Liver (tissue), 9 donors: ENCODE results near the gene ZCCHC14. TPM values are rescaled to one million over a fixed set of nuclear protein-coding genes. Genes with fewer than 3 reads are reported as not detected.

Experiments used
- DNase-seq: peaks from one replicate; pipeline ENCODE4 v3.0.0-alpha.2; 2017; ENCODE audit warnings: low spot score
- H3K27ac ChIP-seq, 2 donors: one replicate each; pipeline ENCODE4 v1.7.0; 2013; ENCODE audit warnings: inconsistent platforms in 2 of 2, low read length in 2 of 2, control low read depth in 1 of 2, low read depth in 1 of 2, mild to moderate bottlenecking in 1 of 2
- H3K27me3 ChIP-seq, 4 donors: one replicate each; pipeline versions ENCODE4 v1.6.1 to v1.7.0; 2013; ENCODE audit warnings: low read length in 3 of 4, inconsistent platforms in 1 of 4, mild to moderate bottlenecking in 1 of 4, moderate library complexity in 1 of 4; ENCODE audit not compliant: control insufficient read depth in 4 of 4, insufficient read depth in 4 of 4
- H3K36me3 ChIP-seq, 4 donors: one replicate each; pipeline versions ENCODE4 v1.6.1 to v1.7.0; 2013; ENCODE audit warnings: low read length in 3 of 4, mild to moderate bottlenecking in 3 of 4, low read depth in 1 of 4, moderate library complexity in 1 of 4; ENCODE audit not compliant: control insufficient read depth in 4 of 4, insufficient read depth in 3 of 4
- H3K4me1 ChIP-seq, 4 donors: one replicate each; pipeline versions ENCODE4 v1.6.1 to v1.7.0; 2013; ENCODE audit warnings: low read length in 3 of 4, mild to moderate bottlenecking in 3 of 4, moderate library complexity in 1 of 4; ENCODE audit not compliant: control insufficient read depth in 4 of 4, insufficient read depth in 4 of 4
- H3K4me3 ChIP-seq, 3 donors: one replicate each; pipeline versions ENCODE4 v1.6.1 to v1.7.0; 2013; ENCODE audit warnings: low read length in 3 of 3, control low read depth in 1 of 3, low read depth in 1 of 3, mild to moderate bottlenecking in 1 of 3
- H3K9ac ChIP-seq, 2 donors: one replicate each; pipeline ENCODE4 v1.7.0; 2013; ENCODE audit warnings: low read length in 2 of 2, mild to moderate bottlenecking in 2 of 2, moderate library complexity in 2 of 2, control low read depth in 1 of 2, low read depth in 1 of 2
- H3K9me3 ChIP-seq, 4 donors: one replicate each; pipeline versions ENCODE4 v1.6.1 to v1.7.0; 2013; ENCODE audit warnings: low read length in 3 of 4; ENCODE audit not compliant: control insufficient read depth in 4 of 4
- CTCF ChIP-seq: fragments of 150-350 bp; IDR thresholded peaks from 2 replicates; pipeline ENCODE4 v1.5.1; 2017; ENCODE audit warnings: improper control_type of control experiment, low read depth, low read length; ENCODE audit not compliant: missing input control
- EGR1 ChIP-seq, 2 donors: IDR thresholded peaks; 2 replicates each; pipeline ENCODE4 v1.6.1; 2016 to 2018; ENCODE audit warnings: antibody characterized with exemption in 2 of 2, low read depth in 2 of 2
- FOXA1 ChIP-seq: IDR thresholded peaks from 2 replicates; pipeline ENCODE4 v1.6.1; 2016; ENCODE audit warnings: antibody characterized with exemption
- FOXA2 ChIP-seq: IDR thresholded peaks from 2 replicates; pipeline ENCODE4 v1.6.1; 2016; ENCODE audit warnings: antibody characterized with exemption
- GABPA ChIP-seq, 2 donors: IDR thresholded peaks in 1 of 2; conservative IDR thresholded peaks in 1 of 2; 2 replicates each; pipeline ENCODE4 v1.6.1; 2016; ENCODE audit warnings: antibody characterized with exemption in 2 of 2, mild to moderate bottlenecking in 1 of 2, moderate library complexity in 1 of 2
- HNF4A ChIP-seq, 2 donors: conservative IDR thresholded peaks; 2 replicates each; pipeline ENCODE4 v1.6.1; 2016; ENCODE audit warnings: antibody characterized with exemption in 2 of 2, mild to moderate bottlenecking in 2 of 2
- HNF4G ChIP-seq: IDR thresholded peaks from 2 replicates; pipeline ENCODE4 v1.6.1; 2016; ENCODE audit warnings: antibody characterized with exemption
- JUND ChIP-seq, 2 donors: IDR thresholded peaks; 2 replicates each; pipeline ENCODE4 v1.6.1; 2016; ENCODE audit warnings: antibody characterized with exemption in 2 of 2
- MAX ChIP-seq: IDR thresholded peaks from 2 replicates; pipeline ENCODE4 v1.6.1; 2016; ENCODE audit warnings: antibody characterized with exemption
- NR2F2 ChIP-seq: IDR thresholded peaks from 2 replicates; pipeline ENCODE4 v1.6.1; 2016; ENCODE audit warnings: antibody characterized with exemption
- RAD21 ChIP-seq, 2 donors: IDR thresholded peaks; 2 replicates each; pipeline ENCODE4 v1.6.1; 2016; ENCODE audit warnings: antibody characterized with exemption in 2 of 2, mild to moderate bottlenecking in 2 of 2
- RXRA ChIP-seq, 2 donors: IDR thresholded peaks; 2 replicates each; pipeline ENCODE4 v1.6.1; 2017 to 2018; ENCODE audit warnings: antibody characterized with exemption in 2 of 2, mild to moderate bottlenecking in 1 of 2
- SP1 ChIP-seq: IDR thresholded peaks from 2 replicates; pipeline ENCODE4 v1.6.1; 2018; ENCODE audit warnings: antibody characterized with exemption, mild to moderate bottlenecking
- TAF1 ChIP-seq: conservative IDR thresholded peaks from 2 replicates; pipeline ENCODE4 v1.6.1; 2016; ENCODE audit warnings: antibody characterized with exemption, mild to moderate bottlenecking
- YY1 ChIP-seq: IDR thresholded peaks from 2 replicates; pipeline ENCODE4 v1.6.1; 2016; ENCODE audit warnings: antibody characterized with exemption, mild to moderate bottlenecking
- WGBS: extraction: QIAGEN DNeasy Blood & Tissue Kit; methylation state at CpG from one replicate; pipeline ENCODE4 v1.1.7; 2013; 5-methylcytosine and 5-hydroxymethylcytosine counted together
- polyA plus RNA-seq, 2 donors: library from polyadenylated mRNA; stranded (reverse) in 1 of 2; unstranded in 1 of 2; fragments of 200-250 nt in 1 of 2; fragments of >200 nt in 1 of 2; fragmentation: Nextera tagmentation in 1 of 2; extraction: Ambion mirVana in 1 of 2; gene quantifications; one replicate each; pipeline versions ENCODE4 v1.2.1 to v1.2.3, GENCODE V29; 2013 to 2015
- total RNA-seq, 2 donors: library from RNA; depleted of rRNA; stranded (reverse); fragments of >200 nt; gene quantifications; one replicate each; pipeline ENCODE4 v1.2.3, GENCODE V29; 2014
- TF ChIP-seq, protein P1 (sequence below): IDR thresholded peaks from 2 replicates; pipeline ENCODE4 v1.6.1; 2016; ENCODE audit warnings: antibody characterized with exemption
- donor health status: healthy.
- donor health status: healthy.
- donor health status: healthy.
- donor health status: healthy.
- donor health status: healthy.

ZCCHC14 gene
- total and polyA plus RNA-seq, 4 donors, result 6.3 to 21.7 (median 8.0) TPM

DNA sequence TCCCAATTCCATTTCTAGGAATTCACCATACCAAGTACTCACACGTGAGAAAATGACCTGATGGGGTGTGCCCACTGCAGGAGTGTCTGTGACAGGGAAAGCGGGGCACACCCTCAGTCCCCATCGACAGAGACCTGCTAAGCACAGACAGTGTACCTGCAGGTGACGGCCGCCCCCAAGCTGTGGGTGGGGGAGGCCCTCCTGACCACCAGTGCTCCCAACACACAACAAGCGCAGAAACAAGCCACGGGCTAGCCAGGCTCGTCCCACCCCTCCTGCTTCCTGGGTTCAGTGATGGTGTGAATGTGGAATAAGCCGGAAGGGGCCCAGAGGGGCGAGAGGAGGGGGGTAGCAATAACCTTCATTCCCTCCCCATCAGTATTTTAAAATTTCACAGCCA, 31.9 kb downstream of the ZCCHC14 start:
- no peak for DNase-seq
- Histone ChIP-seq H3K36me3 (peaks cover 4 to 14% (median 9%) of the 10 kb centered on the region in 4 donors), H3K27ac (peak overlapping the region; percentile 63 to 88), H3K9ac (peak overlapping the region in 1 of 2 donors; percentile 12), H3K9me3 (no peaks in the 10 kb centered on the region), H3K27me3 (no peaks in the 10 kb centered on the region), H3K4me1 (peaks cover 12 to 53% (median 42%) of the 10 kb centered on the region in 4 donors), H3K4me3 (no peak overlapping the region)
- TF ChIP-seq FOXA1, result no peak
- TF ChIP-seq RAD21 (IDR thresholded peaks at IDR 0.05), result no peak
- no peak for TF ChIP-seq NR2F2
- no peak for TF ChIP-seq SP1
- no peak for TF ChIP-seq TAF1
- TF ChIP-seq HNF4A (conservative IDR thresholded peaks at IDR 0.05), result no peak
- no peak for TF ChIP-seq CTCF
- TF ChIP-seq HNF4G, result no peak
- TF ChIP-seq, protein P1, sequence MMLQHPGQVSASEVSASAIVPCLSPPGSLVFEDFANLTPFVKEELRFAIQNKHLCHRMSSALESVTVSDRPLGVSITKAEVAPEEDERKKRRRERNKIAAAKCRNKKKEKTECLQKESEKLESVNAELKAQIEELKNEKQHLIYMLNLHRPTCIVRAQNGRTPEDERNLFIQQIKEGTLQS, result no peak
- TF ChIP-seq EGR1 (IDR thresholded peaks at IDR 0.05; ENCODE audit: low read depth in 2 of 2), result no peak
- TF ChIP-seq RXRA (IDR thresholded peaks at IDR 0.05), result no peak
- TF ChIP-seq MAX, result no peak
- TF ChIP-seq YY1, result no peak
- 71% methylated on average over 10 of the region's 10 CpGs for WGBS

- no peak for DNase-seq
- Histone ChIP-seq H3K4me1 (peaks cover 6 to 42% (median 31%) of the 10 kb centered on the region in 4 donors), H3K36me3 (peaks cover 6 to 17% (median 13%) of the 10 kb centered on the region in 4 donors), H3K4me3 (no peak overlapping the region), H3K27me3 (no peaks in the 10 kb centered on the region), H3K9me3 (no peaks in the 10 kb centered on the region), H3K9ac (no peak overlapping the region), H3K27ac (no peak overlapping the region)
- WGBS, result 55% methylated on average over 9 of the region's 9 CpGs
- TF ChIP-seq EGR1 (IDR thresholded peaks at IDR 0.05; ENCODE audit: low read depth in 2 of 2) (no peak), FOXA1 (no peak), FOXA2 (no peak), YY1 (no peak), RXRA (IDR thresholded peaks at IDR 0.05) (no peak), TAF1 (no peak), JUND (IDR thresholded peaks at IDR 0.05) (no peak), GABPA (IDR thresholded peaks at IDR 0.05 in 1 of 2, conservative IDR thresholded peaks at IDR 0.05 in 1 of 2) (no peak), CTCF (no peak)
- TF ChIP-seq, protein P1, result no peak
Measured at GRCh38 chr16:87459833-87460232, 33.0 kb downstream of the ZCCHC14 start.
